ENCODE data around the gene TLR5.

The TLR5 gene

DNA sequence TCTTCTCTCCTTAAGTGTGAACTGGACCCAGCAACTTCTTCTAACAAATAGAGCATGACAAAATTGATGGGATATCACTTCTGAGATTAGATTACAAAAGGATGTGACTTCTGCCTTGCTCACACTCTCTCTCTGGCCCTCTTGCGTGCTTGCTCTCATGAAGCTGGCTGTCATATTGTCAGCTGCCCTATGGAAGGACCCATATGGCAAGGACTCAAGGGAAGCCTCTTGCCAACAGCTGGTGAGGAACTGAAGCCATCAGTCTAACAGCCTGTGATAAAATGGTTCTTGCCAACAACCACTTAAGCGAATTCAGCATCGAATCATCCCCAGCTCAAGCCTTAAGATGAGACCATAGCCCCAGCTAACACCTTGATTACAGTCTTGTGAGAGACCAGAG lies 4.8 kb upstream of the TLR5 start:
- DNase-seq, result no peak

DNA sequence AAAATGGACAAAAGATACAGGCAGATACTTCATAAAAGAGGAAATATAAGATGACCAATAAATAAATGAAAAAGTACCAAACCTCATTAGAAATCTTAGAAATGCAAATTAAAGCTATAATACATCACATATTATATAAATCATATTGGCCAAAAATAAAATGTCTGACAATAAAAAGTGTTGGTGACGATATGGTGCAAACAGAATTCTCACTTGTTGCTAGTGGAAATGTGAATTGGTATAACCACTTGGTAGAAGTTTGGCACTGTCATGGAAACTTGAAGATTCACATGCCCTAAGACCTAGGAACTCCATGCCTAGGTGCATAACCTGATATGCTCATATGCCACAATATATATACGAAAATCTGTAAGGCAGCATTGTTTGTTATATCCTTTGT lies 4.4 kb upstream of the TLR5 start:
- no peak for DNase-seq

DNA sequence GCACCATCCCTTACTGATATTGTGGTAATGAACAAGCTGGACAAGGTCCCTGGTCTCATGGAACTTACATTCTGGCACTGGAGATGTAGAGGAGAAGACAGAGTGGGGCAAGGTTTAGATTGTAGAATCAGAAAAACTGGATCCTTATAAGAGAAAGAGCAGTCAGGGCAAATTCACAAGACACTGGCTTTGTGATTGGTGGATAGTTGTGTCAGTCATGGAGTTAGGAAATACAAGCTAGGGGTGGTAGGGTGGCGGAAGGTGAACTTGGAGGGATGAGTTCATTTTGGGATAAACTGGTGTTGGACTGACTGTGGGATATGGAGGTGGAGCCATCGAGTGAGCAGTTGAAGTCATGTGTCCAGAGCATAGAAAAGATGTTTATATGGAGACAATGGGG lies 3.7 kb upstream of the TLR5 start:
- no peak for DNase-seq

DNA sequence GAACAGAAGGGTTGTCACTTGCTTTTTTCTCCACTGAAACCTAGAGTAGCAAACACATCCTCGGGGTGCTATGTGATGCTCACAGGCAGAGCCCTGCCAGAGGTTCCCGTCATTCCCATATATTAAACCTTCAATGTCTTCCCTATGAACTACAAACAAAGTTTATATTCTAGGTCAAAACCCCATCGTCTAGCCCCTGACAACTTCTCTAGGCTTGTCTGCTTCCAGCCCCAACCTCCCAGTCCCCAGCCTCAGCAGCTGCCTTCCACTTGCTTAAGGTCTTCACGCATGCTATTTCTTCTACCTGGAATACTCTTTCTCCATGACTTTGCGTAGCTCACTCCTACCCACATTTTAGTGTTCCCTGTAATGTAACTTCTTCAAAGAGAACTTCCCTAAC lies 1.9 kb upstream of the TLR5 start:
- DNase-seq, result no peak

DNA sequence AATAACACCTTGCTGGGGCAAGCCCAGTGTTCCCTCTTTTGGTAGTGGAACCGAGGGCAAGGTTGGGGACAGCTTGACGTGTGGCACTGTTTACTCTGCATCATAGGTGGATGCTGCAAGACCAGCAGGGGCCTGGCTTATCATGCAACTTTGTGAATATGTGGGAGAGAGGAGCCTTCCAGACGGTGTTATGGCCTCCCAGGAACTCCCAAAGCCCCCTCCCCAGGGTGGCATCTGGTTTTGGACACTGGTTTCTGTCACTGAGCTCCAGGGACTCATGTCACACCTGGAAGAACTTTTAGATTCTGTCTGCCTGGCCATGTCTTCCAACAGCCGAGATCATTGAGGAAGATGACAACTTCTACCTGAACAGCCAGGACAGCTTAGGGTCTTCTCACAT lies 1.4 kb upstream of the TLR5 start:
- no peak for DNase-seq

DNA sequence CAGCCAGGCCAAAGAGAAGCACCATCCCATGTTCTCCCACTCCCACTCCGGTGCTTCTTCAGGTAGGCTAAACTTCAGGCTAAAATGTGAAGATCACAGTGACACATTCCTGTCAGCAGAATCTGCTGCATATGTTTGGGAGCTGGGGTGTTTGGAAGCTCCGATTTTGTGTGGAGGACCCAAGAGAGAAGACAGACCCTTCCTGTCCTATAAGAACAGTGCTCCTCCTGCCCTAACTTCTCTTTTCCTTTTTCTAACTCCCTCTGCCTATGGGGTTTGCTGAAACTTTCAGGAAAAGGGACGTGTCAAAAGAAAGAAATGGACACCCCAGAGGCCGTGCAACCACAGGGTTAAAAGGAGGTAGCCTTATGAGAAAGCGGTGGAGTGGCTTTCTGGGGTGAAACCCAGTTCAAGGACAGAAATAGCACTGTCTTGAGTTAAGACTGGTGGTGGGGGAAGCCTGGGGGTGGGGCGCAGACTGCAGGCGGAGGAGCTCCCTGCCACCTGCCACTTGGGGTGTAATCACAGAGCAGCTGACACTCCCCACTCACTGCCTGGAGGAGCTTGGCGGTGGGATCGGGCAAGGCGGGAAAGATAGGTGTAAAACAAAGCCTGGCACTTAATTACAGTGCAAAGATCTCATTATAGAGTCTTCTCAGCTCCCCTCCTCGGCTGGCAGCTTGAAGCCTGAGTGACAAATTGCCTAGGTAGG lies 645 bp upstream of the TLR5 start:
- no peak for DNase-seq

DNA sequence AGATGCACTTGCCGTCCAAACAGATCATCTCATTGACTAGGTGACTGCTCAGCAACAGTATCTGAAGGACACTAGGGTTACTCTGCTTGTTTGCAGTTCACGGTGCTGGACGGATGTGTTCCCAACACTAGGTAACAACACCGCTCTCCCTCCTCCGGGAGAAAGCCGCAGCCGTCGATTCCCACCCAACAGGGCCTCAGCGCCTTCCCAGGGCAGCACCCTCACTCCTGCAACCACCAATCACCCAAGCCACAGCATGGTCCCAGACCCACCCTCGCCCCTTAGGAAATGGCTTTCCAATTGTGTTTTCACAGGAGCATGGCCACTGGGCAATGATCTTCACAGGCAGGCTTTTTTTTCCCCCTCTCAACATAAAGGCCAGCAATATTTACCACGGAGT lies 779 bp downstream of the TLR5 start:
- no peak for DNase-seq

DNA sequence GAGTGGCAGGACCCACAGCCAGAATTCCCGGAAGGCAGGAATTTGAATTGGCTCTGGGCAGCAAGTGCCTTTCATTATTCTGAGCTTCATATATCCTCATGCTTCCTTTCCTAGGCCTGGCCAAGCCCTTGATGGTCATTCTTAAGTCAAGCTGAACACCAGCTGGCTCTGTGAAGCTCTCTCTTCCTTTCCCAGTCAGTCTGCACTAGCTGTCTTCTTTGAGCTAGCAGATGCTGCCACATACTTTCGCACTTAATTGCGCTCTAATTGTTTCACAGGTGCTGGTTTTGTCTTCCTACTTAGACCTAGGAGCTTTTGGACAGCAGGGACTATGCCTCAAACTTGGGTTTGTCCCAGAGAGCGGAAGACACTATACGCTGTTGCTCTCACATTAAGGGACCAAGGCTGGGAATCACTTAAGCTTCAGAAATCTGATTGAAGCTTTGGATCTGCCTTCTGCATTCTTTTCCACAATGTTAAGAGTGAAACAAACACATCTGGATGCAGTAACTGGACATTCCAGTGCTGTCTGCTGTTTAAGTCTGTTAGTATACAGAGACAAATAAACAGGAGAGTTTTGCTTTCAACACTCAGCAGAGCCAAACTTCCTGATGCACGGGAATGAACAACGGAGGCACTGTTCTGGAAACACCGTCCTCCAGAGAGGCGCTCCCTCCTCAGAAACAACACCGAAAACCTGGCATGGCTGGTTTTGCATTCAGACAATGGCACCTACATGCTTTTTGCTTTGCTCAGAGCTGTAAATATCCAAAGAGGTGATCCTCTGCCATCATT lies 2.2 kb downstream of the TLR5 start:
- DNase-seq, result no peak

DNA sequence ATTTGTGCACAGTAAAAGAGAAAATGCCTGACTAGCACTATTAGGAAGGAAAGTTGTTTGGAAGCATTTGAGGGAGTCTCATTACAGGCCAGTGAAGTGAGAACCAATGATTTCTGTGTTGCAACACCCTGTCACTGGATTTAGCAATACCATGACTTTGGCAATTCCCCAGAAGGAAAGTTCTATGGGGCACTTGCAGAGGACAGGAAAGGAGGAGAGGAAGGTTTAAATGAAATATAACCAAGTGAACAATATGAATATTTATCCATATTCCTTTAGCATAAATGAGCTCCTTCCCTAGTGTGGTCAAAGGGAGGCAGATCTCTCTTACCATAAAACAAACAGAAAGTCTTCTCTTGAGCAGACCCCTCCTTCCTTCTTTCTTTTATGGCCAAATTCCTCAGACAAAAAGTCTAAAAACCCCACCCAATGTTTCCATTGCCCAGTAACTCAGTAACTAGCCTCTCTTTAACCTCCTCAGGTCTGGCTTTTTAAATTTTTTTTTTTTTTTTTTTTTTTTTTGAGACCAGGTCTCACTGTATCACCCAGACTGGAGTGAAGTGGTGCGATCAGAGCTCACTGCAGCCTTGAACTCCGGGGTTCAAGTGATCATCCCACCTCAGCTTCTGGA lies 5.5 kb downstream of the TLR5 start:
- no peak for DNase-seq

DNA sequence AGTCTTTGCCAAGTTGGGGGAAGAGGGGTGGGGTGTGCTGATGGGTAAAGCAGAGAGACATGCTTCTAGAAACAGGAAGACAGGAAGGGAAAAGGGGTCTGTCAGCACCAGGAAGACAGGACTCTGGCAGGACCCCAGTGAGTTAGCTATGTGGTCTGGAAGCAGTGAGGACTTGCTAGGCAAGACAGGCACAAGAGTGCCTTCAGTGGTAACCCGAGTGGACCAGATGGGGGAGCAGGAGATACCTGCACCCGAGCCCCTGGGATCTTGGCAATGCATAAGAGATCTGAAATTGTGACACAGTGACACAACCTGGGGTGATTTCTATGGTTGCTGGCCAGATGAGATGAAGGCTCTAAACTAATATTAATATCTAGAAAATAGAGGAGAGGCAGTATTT lies 7.0 kb downstream of the TLR5 start:
- no peak for DNase-seq

DNA sequence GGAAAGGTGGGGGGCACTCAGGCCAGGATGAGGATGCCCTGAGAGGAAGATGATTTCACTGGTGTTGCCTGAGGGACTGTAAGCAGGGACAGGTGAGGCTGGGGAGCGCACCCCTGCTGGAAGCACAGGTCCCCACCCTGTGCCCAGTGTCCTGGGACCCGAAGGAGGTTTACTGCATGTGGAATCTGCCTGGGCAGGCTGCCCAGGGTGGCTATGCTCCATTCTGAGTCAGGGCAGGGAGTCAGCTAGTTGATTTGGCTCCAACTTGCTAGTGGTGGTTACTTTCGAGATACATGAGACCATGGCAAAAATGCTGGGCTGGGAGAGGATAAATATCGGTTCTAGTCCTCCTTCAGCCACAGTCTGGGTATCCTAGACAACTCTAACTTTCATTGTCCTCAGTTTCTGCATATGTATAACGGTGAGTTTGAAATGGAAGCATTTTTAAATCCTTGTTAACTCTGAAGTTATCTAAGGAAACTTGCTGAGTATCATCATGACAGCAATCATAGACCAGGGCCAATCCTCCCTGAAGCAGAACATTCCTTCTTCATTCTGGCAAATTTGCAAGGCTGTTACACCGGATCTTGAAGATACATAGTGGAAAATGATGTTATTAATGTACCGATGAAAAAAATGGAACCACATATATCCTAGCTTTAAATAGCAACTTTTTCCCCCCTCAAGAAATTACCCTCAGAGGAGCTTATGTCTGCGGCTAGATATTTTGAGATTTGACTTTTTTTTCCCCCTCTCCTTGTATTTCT lies 7.7 kb downstream of the TLR5 start:
- peak; percentile 8 for DNase-seq

DNA sequence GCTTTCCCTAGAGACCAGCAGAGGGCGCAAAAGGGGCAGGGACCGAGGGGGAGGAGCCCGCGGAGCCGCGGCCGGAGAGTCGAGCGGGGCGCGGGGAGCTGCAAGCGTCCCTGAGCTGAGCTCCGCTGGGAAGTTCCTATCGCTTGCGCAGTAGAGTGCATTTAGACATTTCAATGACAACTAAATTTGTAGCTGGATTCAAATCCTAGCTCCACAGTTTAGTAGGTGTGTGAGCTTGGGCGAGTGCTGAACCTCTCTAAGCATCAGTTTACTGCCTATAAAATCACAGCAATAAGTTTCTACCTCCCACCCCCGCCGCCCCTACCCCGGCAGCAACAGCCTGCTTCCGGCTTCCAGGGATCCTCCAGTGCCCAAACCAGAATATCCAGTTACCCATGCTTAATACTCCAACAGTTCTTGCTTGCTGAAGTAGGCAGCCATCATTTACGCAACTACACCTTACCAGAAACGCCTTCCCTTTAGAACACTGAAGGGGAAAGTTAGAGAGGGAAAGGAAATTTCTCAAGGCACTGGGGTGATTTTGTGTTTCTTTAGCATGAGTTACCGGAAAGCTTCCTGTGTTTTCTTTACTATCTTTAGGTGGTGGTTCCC lies 9.1 kb downstream of the TLR5 start:
- peak; percentile 56 for DNase-seq

DNA sequence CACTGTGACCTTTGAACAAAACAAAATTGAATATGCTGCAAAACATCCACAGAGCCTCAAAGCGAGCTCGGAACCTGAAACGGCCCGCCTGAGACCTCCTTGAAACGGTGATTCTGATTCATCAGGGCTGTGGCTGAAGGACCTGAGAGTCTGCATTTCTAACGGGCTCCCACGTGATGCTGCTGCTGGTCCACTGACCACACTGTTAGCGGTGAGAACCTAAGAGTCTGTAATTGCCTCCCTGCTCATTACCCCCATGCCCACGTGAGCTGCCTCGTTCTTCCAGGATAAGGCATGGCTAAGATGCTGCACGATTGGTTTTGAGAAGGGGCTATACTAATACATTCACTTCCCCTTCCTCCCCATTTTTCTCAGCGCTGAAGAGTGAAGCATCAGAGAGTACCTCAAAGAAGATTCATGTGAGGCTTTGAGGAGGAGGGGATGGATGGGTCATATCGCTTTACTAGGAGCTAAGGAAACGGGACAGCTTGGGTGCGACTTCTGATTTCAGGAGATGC lies 9.7 kb downstream of the TLR5 start:
- DNase-seq, result no peak

DNA sequence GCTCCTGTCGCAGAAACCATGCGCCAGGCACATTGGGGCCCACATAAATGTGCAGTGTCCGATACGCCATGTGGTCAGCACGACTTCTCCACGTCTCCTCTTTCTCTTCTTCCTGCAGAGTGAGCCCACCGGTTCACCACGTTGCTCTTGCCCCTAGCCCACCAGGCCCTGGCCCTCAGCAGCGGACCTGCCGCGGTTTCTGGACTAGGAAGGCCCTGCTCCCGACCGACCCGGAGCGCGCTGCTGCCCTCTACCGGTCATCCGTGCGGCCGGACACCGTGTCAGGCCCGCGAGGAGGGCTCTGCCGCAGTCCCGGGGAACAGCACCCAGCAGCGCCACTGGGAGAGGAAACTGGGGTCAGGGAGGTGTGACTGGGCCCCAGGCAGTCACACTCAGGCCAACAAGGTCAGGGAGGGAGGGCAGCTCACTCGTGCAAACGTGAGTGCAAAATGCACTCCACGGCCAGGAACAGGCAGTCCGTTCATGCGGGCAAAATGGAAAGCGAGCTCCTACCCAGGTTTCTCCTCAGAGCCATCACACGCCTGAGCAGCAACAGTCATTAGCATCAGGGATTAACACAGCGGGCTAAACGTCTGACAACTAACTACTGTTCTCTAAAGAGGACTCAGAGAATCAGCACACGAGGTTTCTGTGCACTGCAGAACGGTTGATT lies 13.7 kb downstream of the TLR5 start:
- no peak for DNase-seq

DNA sequence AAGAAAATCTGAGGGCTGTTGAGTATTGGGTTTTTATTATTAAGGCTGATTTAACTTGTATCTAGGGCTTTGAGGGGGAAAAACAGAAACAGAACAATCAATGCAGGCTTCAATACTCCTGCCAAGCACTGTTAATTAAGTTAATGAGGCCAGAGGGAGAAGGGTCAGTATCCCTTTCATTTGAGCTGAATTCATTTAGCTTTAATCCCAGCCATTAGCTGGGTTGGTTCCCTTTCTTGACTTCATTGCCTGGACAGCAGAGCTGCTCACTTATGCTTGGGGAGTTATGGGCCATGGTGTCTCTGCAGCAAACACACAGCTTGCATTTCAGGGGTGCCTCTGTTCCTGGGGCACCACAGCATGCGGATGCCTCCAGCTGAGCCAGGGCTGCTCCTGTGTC lies 16.3 kb downstream of the TLR5 start:
- no peak for DNase-seq

DNA sequence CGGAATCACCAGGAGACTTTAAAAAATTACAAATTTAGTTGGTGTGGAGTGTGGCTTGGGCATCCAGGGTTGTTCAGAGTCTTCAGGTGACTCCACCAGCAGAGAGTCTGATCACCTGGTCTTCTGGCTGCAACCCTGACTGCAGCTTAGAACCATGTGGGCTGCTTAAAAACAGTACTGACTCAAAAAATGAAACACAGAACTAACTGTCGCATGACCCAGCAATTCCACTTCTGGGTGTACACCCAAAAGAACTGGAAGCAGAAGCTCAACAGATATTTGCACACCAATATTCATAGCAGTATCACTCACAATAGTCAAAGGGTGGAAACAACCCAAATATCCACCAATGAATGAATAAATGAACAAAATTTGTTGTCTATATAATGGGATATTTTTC lies 17.3 kb downstream of the TLR5 start:
- DNase-seq, result no peak

DNA sequence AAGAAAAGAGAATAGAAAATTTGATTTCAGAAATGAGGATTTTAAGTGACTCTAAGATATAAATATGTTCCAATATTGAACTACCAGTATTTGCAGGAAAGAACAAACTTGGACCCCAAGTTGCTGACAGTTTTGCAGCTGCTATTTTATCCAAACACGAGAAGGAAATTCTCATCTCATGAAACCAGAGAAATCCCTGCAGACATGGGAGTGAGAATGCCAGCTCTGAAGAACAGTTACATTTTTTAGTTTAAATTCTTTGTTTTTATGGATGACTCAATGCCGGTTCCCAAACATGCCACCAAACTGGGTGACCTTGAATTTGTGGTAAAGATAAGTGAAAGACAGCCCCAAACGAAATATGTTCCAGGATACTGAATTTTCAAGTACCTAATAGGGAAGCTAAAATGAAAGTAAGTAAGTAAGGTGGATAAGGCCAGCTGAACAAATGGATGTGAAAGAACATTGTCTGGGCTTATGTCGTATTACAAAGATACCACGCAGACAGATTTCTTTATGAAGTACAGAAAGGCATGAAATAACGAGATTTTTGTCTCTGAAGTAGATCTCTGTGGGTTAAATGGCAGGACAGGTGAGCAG lies 19.9 kb downstream of the TLR5 start:
- no peak for DNase-seq

DNA sequence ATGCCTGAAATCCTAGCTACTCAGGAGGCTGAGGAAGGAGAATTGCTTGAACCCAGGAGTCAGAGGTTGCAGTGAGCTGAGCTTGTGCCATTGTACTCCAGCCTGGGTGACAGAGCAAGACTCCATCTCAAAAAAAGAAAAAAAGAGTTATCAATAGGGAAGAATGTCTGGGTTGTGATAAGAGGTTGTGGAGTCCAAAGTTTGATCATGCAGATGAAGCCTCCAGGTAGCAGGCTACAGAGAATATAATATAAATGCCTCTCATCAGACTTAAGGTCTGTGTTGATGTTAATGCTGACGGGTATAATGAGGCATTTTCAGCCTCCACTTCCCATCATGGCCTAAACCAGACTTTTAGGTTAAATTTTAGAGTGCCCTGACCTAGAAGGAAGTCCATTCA lies 24.6 kb downstream of the TLR5 start:
- DNase-seq, result no peak

DNA sequence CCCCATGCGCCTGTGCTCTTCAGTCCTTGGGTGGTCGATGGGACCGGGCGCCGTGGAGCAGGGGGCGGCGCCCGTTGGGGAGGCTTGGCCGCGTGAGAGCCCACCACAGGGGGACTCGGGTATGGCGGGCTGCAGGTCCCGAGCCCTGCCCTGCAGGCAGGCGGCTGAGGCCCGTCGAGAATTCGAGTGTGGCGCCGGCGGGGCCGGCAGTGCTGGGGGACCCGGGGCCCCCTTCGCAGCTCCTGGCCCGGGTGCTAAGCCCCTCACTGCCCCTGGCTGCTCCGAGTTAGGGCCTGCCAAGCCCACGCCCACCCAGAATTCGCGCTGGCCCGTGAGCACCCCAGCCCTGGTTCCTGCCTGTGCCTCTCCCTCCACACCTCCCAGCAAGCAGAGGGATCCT lies 26.1 kb downstream of the TLR5 start:
- no peak for DNase-seq

DNA sequence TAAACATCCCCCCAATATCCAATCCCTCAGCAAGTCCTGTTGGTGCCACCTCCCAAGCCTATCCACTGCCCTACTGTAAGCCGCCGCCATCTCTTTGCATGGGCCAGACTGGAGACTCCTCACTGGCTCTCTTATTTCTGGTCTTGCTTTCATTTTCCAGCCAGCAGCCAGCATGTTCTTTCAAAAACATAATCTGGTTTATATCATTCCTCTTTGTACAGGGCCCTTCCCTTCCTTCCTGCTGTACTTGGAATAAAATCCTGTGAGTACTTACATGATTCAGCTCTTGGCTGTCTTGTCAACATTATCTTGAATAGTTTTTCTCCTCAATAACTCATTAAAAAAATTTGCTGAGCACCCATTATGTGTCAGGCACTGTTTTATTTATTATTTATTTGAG lies 28.2 kb downstream of the TLR5 start:
- DNase-seq, result no peak

DNA sequence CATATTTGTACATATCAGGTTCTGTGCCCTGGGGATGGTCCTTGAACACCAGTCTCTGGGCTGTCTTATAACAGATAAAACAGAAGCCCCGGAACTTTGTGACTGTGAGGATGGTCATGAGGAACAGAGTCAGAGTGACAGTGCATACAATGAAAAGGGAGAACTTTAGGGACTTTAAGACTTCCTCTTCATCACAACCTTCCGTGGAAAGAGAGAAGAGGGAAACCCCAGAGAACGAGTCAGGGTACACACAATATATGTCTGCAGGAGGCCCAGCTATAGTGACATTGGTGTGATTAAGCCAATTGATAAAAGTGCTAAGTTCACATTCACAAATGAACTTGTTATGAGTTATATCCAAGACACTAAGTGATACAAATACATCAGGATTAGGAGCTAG lies 32.1 kb downstream of the TLR5 start:
- no peak for DNase-seq

DNA sequence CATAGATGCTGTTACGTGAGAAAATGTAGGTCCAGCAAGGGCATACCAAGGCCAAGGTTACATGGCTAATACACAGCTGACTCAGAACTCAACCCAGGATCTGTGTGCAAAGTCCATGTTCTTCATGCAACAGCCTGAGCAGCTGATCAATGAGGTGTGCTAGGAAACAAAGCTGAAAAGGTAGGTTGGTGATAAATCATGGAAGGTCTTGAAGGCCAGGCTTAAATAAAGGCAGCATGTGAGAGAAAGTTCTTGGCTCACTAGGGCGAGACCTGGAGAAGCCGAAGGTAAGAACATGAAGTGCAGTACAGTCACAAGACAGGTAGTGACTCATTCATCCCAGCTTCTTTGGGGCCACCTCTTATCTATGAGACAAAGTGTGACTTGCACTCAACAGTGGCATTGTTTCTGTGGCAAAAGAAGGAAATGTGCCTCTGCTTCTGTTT lies 33.4 kb downstream of the TLR5 start:
- no peak for DNase-seq
